ENCODE measurements around the gene CCDC34.

DNA sequence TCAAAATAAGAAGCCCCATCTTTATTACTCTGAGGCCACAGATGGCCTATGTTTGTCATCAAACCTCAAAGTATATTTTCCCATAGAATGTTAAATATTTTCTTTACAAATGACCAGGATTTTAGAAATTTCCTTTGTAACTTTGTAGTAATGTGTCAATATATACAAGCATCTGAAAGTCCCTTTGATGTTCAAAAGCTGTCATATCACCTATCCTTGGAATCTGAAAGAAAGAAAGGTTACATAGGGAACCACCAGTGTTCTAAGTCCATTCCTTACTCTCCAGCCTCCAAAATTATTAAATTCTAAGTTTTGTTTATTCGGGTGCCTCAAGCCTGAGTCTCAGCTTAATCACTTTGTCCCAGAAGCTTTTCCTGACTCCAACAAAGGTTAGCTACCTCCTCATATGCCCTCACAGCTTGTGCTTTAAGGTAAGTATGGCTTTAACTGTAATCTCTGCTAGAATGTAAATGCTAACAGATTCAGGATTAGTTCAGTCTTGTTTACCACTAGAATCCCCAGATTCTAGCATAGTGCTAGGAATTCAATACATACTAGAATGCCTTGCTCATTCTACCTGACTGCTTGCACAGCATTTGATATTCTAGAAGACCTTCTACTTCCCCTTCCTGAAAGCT lies 32.3 kb downstream of the CCDC34 start:
- TF ChIP-seq GATA3 (IDR thresholded peaks at IDR 0.05; ENCODE audit: low read depth, low read length) (no peak), GATA2 (IDR thresholded peaks at IDR 0.05; ENCODE audit: low read depth, low read length) (no peak)

All from SH-SY5Y (cell line).